ENCODE data around the gene SLC13A4. TPM values are rescaled to one million over a fixed set of nuclear protein-coding genes. Genes with fewer than 3 reads are reported as not detected.

SLC13A4 gene
- total and polyA plus RNA-seq, 2 of the 13 experiments (the other 11 are each of a cell fraction or from before 2014, with no cell fraction given), result 0.04 TPM; not detected in 1

DNA sequence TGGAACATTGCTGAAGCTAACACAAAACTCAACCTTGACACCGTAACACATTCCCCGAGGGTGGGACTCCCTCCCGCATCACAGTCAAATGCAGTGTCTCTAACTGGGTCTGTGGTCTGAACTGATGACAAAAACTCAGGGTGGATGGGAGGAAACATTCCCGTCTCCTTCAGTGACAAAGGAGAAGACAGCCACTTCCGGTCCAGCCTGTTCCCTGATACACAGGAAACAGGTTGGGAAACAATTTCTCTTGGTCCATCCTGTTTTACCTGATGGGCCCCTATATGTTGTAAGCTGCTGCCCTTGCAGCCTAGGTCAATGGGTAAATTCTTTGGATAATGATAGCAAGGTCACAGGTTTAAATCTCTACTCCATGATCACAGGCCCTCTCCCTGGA, 20.4 kb downstream of the SLC13A4 start:
- in situ Hi-C loops (cut with HindIII; ENCODE audit: extremely low pct_ligation_motif_present, low pct_unique_long_range_greater_than_20kb), result no loop called here
- Histone ChIP-seq H4K20me1 (ENCODE audit: insufficient read depth, low read length) (no peaks in the 10 kb centered on the region), H3K36me3 (replicated peaks in 1 of 2; ENCODE audit: control insufficient read depth in 1 of 2, insufficient read depth in 2 of 2, low read length in 2 of 2) (no peaks in the 10 kb centered on the region), H2AFZ (ENCODE audit: low read length) (no peak overlapping the region), H3K9ac (ENCODE audit: insufficient read depth, low read depth, low read length) (no peak overlapping the region), H3K4me1 (ENCODE audit: insufficient read depth, low read length) (peaks cover 29% of the 10 kb centered on the region), H3K27ac (ENCODE audit: extremely low read length, insufficient read depth, low read length) (no peak overlapping the region), H3K4me2 (ENCODE audit: low read depth, low read length) (peak overlapping the region; percentile 25), H3K4me3 (replicated peaks in 1 of 3; ENCODE audit: insufficient read depth in 1 of 3, low read depth in 2 of 3, low read length in 3 of 3) (no peak overlapping the region), H3K79me2 (ENCODE audit: insufficient read depth, low read length) (no peaks in the 10 kb centered on the region), H3K27me3 (ENCODE audit: control insufficient read depth in 1 of 2, insufficient read depth in 2 of 2, low read length in 2 of 2) (peaks cover 0 to 6% of the 10 kb centered on the region in 2 experiments; a peak in 3 of 5 replicates), H3K9me3 (ENCODE audit: low read length) (no peaks in the 10 kb centered on the region)
- WGBS (ENCODE audit: low lambda C conversion rate), result 59% methylated on average over 5 of the region's 5 CpGs
- ChIA-PET POLR2A (no interaction called here), CTCF (ENCODE audit: low intra/inter-chr PET ratio, low total read pairs) (no interaction called here)
- intact Hi-C loops (cut with micrococcal nuclease; ENCODE audit: unreplicated experiment), result loop anchor here (1.0 kb wide), 1 partner anchor 45 kb away; the partner anchor contains the start of gene STMP1
- TF ChIP-seq GABPA (IDR thresholded peaks at IDR 0.05; ENCODE audit: low read depth, low read length) (no peak), GABPA (CRISPR knock-in tag; IDR thresholded peaks at IDR 0.05; ENCODE audit: low read depth) (peak; percentile 57), ETV5 (CRISPR knock-in tag; IDR thresholded peaks at IDR 0.05; ENCODE audit: borderline replicate concordance) (peak; percentile 11; the same call in 1 of the 2 replicates), ELF1 (CRISPR knock-in tag; IDR thresholded peaks at IDR 0.05) (0 out of 2 replicates have a peak, but pooled peaks have one; percentile 14), GABPB1 (CRISPR knock-in tag; IDR thresholded peaks at IDR 0.05) (peak; percentile 34; the same call in 1 of the 2 replicates), KLF9 (CRISPR knock-in tag; IDR thresholded peaks at IDR 0.05; ENCODE audit: low read depth) (no peak), CENPX (CRISPR knock-in tag; IDR thresholded peaks at IDR 0.05) (no peak), ARID2 (CRISPR knock-in tag; IDR thresholded peaks at IDR 0.05; ENCODE audit: borderline replicate concordance) (no peak), SETDB1 (CRISPR knock-in tag; IDR thresholded peaks at IDR 0.05; ENCODE audit: borderline replicate concordance) (no peak), MAFG (CRISPR knock-in tag; IDR thresholded peaks at IDR 0.05) (no peak)
- TF ChIP-seq, protein P1, sequence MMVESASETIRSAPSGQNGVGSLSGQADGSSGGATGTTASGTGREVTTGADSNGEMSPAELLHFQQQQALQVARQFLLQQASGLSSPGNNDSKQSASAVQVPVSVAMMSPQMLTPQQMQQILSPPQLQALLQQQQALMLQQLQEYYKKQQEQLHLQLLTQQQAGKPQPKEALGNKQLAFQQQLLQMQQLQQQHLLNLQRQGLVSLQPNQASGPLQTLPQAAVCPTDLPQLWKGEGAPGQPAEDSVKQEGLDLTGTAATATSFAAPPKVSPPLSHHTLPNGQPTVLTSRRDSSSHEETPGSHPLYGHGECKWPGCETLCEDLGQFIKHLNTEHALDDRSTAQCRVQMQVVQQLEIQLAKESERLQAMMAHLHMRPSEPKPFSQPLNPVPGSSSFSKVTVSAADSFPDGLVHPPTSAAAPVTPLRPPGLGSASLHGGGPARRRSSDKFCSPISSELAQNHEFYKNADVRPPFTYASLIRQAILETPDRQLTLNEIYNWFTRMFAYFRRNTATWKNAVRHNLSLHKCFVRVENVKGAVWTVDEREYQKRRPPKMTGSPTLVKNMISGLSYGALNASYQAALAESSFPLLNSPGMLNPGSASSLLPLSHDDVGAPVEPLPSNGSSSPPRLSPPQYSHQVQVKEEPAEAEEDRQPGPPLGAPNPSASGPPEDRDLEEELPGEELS (CRISPR knock-in tag; IDR thresholded peaks at IDR 0.05), result no peak
- BruUV-seq (replicated peaks), result no TSS peak
- FAIRE-seq (no peak), ATAC-seq (no peak; the same call in 2 of the 3 replicates), DNase-seq (ENCODE audit: low spot score) (no peak)

Measured in HepG2 (cell line).